ENCODE results near the gene CPLANE2.
"Not testable (repeated sequence)": the region's sequence is repeated elsewhere in the genome, so short reads cannot be mapped to it uniquely, and the experiment has no call there.

The CPLANE2 gene

GRCh38 chr1:16209132-16209846 is 27.7 kb downstream of the CPLANE2 start:
- DNase-seq (ENCODE audit: low read depth in 2 of 2) = no peak

GRCh38 chr1:16208270-16208987 is 28.6 kb downstream of the CPLANE2 start:
- DNase-seq (ENCODE audit: low read depth in 2 of 2) = no peak

DNA sequence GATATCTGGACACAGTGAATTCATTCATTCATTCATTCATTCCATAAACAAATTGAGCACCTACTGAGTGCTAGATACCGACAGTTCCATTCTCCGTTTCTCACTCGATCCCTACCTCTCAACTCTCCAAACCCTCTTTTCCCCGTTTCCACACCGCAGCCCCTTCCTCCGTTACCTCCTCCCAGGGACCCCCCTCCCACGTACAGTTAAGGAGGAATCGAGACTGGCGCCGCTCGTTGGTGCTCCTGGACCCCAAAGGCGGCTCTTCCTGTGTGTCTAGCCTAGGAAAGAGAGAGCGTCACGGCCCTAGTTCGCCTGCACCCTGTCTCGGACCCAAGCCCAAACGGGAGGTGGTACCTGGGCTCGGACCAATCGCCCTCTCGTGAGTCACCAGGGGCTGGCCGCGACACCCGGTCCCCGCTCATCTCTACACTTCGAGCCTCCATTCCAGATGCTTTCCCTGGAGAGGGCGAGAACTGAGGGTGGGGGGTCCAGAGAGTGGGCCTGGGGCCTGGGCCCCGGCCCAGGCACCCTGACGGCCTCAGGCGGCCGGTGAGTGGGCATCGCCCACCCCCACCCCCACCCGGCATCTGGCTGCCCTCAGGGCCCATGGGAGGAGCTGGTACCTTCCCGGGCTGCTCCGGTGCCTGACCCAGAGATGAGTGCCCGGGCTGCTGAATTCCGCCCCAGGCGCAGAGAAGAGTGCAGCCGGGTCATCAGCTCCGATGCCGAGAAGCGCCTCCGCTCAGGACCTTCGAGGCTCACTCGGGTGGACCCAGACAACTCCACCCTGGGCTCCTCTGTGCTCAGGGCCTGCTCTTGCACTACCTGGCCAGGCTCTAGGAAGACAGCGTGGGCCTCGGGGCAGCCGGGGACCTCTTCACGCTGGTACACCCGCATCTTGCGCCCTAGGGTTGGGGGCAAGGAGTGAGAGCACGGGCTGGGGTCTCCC is 29.4 kb downstream of the CPLANE2 start:
- DNase-seq (ENCODE audit: low read depth in 2 of 2) = no peak

DNA sequence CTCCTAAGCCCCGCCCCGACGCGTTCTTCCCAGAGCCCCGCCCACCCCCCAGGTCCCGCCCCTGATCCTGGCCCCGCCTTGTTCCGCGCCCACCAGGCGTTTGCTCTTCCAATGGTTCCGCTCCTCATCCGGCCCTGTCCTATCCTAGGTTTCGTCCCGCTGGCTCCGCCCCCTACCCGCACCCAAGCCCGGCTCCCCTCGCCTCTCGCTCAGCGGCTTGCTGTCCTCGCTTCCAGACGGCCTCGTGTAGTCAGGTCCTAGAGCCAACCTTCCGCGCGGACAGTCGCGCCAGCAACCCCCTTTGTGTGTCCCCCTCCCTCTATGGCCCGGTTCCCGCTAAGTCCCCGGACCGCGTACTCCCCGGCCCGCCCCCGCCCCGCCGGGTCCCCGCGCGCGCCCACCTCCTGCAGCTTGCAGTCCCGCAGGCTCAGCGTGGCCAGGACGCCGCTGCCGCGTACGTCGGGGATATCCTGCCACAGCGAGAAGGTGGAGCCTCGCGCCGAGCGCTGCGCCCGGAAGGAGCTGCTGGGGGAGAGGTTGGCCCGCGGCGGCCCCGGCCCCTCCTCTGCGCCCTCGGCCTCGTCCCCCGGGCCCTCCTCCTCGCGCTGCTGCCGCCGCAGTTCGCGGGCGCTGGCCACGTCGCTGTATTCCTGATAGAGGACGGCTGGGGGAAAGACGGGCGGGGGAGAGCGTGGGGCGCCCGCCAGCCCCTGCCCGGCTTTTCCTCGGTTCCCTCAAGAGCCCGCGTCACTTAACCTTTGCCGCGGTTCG is 30.3 kb downstream of the CPLANE2 start:
- DNase-seq (ENCODE audit: low read depth in 2 of 2) = peak; percentile 90 to 95

DNA sequence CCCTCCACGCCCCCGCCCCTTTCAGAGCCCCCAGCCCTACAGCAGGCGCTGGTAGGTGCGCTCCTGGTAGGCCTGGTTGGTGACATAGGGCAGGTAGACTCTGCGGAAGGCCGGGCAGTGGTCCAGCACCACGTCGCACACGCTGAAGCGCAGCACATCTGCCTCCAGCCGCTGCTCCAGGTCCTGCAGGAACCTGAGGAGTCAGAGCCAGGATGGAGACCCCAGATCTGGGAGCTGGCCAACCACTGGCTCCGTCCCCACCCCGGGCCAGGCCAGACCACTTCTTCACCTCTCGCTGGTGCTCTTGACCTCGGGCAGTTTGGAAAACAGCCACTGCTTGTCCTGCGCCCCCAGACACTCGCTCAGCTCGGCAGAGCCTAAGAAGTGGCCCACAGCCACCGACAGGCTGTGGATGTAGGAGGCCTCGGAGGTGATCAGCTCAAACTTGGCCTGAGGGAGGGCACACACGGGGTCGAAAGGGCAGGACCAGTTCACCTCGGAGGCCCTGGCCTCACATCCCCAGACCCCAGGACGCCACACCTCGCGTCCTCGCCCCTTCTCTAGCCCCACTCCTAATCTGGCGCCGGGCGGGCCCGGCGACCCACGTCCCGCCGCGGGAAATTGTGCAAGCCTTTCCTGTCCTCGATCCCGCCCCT is 31.0 kb downstream of the CPLANE2 start:
- no peak for DNase-seq (ENCODE audit: low read depth in 2 of 2)

GRCh38 chr1:16205334-16205671 is 31.7 kb downstream of the CPLANE2 start:
- DNase-seq (ENCODE audit: low read depth in 2 of 2) = no peak

GRCh38 chr1:16204634-16205333 is 32.2 kb downstream of the CPLANE2 start:
- DNase-seq (ENCODE audit: low read depth in 2 of 2) = peak in 1 of 2 experiments; percentile 24

DNA sequence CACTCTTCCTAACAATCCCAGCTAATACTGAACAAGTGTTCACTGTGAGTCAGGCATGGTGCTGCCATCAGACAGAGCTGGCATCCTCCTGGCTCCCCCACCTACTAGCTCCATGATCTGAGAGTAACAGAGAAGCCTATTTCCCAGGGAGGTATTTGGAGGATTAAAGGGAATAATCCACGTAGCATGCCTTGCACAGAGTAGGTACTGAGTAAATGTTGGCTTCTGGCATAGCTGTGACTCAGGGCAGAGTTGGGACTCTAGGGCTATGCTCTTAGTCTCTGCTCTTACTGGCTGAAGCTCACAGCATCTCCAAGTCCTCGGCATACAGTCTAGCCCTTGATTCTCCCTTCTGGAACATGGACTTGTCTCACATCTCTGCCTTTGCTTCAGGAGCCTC is 32.8 kb downstream of the CPLANE2 start:
- DNase-seq (ENCODE audit: low read depth in 2 of 2) = no peak

DNA sequence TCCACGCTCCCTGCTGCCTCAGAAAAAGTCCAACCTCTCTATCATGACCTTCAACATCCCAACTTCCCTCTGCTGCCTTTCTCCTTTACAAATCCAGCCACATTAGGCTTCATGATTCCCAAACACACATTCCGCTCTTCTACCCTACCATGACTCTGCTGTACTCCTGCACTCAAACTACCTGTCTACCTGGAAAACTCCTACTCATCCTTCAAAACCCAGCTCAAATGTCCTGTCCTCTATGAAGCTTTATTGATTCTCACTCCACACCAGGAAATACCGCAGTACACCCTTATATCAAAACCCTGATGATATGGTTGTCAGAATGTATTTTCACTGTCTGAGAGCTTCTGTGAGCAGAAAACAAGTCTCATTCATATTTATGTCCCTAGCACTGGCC is 33.4 kb downstream of the CPLANE2 start:
- DNase-seq (ENCODE audit: low read depth in 2 of 2) = no peak

DNA sequence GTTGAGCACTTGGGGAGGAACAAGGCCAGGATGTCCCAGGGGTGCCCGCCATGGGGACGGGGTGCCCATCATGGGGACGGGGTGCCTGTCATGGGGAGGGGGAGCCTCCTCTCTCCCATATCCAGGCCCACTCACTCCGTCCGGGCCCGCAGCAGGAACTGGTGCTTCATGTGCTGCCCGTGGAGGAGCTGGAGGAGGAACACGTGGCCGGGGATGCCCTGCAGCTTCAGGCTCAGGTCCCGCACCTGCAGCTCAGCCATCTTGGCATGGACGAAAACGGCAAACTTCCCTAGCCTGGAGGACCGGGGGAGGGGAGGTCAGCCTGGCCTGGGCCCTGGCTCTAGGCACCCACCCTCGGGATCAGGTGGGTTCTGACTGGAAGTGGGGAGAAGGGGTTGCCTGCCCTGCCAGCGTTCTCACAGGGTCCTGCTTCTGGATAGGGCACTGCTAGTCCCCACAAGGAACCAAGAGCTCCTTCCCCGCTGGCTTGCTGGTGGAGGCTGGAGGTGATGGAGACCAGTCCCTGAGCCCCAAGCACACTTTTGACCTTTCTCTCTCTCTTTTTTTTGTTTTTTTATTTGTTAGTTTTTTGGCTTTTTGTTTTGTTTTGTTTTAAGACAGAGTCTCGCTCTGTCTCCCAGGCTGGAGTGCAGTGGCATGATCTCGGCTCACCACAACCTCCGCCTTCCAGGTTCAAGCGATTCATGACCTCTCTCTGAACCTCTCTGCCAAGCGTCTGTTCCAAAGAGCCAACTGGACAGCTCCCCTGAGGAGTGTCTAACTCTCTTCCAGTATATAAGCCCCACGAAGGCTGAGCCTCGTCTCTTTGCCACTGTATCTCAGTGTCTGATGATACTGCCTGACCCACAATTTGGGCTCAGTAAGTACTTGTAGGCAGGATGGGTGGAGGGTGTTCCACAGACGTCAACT is 34.4 kb downstream of the CPLANE2 start:
- no peak for DNase-seq (ENCODE audit: low read depth in 2 of 2)

DNA sequence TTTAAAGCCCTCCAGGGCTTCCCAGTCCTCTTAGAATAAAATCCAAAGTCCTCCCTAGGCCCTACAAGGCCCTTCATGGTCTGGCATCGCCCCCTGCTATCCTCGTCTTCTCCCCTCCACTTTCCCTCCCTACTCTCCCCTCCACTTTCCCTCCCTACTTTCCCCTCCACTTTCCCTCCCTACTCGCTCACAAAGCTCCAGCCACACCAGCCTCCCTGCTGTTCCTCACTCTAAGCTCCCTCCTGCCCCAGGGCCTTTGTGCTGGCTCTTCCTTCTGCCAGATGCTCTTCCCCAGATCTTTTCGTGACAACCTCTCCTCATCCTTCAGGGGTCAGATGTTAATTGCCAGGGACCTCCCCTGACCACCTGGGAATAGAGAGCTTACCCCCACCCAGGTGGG is 37.3 kb downstream of the CPLANE2 start:
- DNase-seq (ENCODE audit: low read depth in 2 of 2) = no peak

DNA sequence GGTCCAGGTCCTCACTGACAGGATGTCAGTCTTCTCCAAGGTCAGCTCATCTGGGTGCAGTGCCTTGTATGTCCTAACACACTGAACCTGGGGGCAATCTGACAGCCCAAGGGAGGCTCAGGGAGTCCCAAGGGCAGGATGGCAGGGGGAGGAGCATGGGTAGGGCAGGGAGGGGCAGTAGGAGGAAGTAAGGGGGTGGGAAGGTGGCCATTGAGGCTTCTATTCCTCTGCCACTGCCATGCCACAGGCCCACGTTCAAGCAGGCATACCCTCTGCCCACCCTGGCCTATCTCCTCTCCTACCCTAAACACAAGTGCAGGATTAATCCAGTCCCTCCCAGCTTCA is 37.9 kb downstream of the CPLANE2 start:
- DNase-seq (ENCODE audit: low read depth in 2 of 2) = no peak

- DNase-seq (ENCODE audit: low read depth in 2 of 2) = no peak
Measured at GRCh38 chr1:16198444-16199156, 38.4 kb downstream of the CPLANE2 start.

DNA sequence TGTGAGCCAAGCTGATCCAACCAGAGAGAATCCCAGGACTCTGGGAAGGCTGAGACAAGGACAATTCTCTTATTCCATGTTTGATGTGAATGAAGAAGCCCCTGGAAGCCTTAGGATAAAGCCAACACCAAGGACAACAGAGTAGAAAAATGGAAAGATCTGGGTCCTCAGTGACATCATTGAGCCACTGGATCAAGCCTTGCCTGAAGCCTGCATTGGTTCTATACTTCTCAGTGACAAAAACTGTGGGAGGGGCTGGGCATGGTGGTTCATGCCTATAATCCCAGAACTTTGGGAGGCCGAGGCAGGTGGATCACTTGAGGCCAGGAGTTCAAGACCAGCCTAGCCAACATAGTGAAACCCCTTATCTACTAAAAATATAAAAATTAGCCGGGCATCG is 40.1 kb downstream of the CPLANE2 start:
- no peak for DNase-seq (ENCODE audit: low read depth in 2 of 2)

DNA sequence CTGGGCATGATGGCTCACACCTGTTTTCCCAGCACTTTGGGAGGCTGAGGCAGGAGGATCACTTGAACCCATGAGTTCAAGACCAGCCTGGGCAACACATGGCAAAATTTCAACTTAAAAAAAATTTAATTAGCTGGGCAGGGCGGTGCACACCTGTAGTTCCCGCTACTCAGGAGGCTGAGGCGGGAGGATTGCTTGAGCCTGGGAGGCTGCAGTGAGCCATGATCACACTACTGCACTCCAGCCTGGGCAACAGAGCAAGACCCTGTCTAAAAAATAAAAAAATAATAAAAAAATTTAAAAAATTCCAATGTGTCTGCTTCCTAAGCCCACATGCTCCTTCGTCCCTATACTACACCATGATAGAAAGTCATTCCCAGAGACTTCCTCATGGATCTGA is 40.8 kb downstream of the CPLANE2 start:
- not testable (repeated sequence) for DNase-seq (ENCODE audit: low read depth in 2 of 2)

DNA sequence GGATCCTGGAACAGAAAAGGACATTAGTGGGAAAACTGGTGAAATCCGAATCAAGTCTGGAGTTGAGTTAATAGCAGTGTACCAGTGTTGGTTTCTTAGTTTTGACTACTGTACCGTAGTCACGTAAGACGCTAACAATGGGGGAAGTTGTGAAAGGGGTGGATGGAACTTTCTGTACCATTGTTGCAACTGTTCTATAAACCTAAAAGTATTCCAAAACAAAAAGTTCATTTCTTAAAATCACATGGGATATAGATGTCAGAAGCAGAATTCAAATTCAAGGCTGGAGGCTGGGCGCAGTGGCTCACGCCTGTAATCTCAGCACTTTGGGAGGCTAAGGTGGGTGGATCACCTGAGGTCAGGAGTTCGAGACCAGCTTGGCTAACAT is 41.5 kb downstream of the CPLANE2 start:
- no peak for DNase-seq (ENCODE audit: low read depth in 2 of 2)

DNA sequence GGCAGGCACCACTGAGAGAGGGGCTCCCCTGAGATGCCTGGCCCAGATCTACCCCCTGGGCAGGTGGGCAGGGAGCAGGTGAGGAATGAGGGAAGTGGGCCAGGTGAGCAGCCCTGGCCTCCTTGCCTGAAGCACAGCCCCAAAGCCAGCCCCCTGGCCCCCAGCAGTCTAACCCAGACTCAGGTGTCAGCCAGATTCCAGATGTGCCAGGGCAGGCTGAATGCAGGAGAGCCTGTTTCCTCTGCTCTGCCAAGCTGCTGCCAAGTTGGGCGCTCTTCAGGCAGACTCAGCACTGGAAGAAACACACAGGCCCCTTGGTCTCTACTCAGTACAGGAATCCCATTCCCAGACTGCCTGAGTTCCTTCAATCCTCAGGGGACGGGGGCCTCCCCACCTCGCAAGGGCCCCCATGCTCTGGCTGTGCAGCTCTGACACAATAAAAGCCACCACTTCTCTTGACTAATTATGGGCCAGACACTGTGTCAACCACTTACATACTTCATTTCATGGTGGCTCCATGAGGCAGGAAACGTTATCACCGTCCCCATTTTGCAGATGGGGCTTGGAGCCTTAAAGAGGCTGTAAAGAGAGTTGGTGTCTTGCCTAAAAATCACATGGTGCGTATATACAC is 45.0 kb downstream of the CPLANE2 start:
- DNase-seq (ENCODE audit: low read depth in 2 of 2) = no peak

DNA sequence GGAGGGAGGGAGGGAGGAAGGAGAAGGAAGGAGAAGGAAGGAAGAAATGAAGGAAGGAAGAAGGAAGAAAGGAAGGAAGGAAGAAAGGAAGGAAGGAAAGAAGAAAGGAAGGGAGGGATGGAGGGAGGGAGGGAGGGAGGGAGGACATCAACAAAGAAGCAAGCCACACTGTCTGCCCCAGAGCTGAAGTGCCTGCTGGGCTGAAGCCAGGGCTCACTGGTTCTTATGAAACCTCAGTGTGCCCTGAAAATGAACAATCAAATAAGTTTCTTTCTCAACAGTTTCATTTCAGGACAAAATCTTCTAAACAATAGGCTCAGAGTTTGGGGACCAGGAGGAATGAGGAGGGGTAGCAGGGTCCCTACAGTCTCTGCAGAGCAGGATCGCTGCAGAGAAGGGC is 45.7 kb downstream of the CPLANE2 start:
- no peak for DNase-seq (ENCODE audit: low read depth in 2 of 2)
